Spleen (tissue), 11 donors: Measurements from ENCODE around the gene GJB3. TPM values are rescaled to one million over a fixed set of nuclear protein-coding genes. Genes with fewer than 3 reads are reported as not detected.

Experiments used
- DNase-seq: peaks from one replicate; pipeline ENCODE4 v3.0.0-alpha.2; 2020
- H3K27ac ChIP-seq, 8 donors: fragments of 200-600 bp; sonication (generic) in 7 of 8; 1 replicate in 4 of 8; 2 replicates in 4 of 8; pipeline versions ENCODE4 v1.5.0 to v1.8.0; 2016 to 2021; ENCODE audit warnings: inconsistent platforms in 4 of 8, mild to moderate bottlenecking in 4 of 8, moderate library complexity in 1 of 8
- H3K27me3 ChIP-seq, 7 donors: fragments of 200-600 bp; sonication (generic) in 6 of 7; replicated peaks in 1 of 7; 1 replicate in 4 of 7; 2 replicates in 3 of 7; pipeline versions ENCODE4 v1.5.0 to v1.8.0; 2016 to 2021; ENCODE audit warnings: inconsistent platforms in 3 of 7, mild to moderate bottlenecking in 1 of 7
- H3K36me3 ChIP-seq, 6 donors: fragments of 200-600 bp; sonication (generic) in 5 of 6; 1 replicate in 4 of 6; 2 replicates in 2 of 6; pipeline versions ENCODE4 v1.5.0 to v1.8.0; 2016 to 2021; ENCODE audit warnings: inconsistent platforms in 2 of 6
- H3K4me1 ChIP-seq, 6 donors: fragments of 200-600 bp; sonication (generic) in 5 of 6; 1 replicate in 3 of 6; 2 replicates in 3 of 6; pipeline versions ENCODE4 v1.5.0 to v1.8.0; 2016 to 2021; ENCODE audit warnings: inconsistent platforms in 3 of 6
- H3K4me3 ChIP-seq, 8 donors: fragments of 200-600 bp; sonication (generic) in 7 of 8; 1 replicate in 4 of 8; 2 replicates in 4 of 8; pipeline versions ENCODE4 v1.5.0 to v1.8.0; 2016 to 2021; ENCODE audit warnings: inconsistent platforms in 4 of 8, mild to moderate bottlenecking in 4 of 8, moderate library complexity in 2 of 8
- H3K9me3 ChIP-seq, 8 donors: fragments of 200-600 bp; sonication (generic) in 7 of 8; 1 replicate in 4 of 8; 2 replicates in 4 of 8; pipeline versions ENCODE4 v1.5.0 to v1.8.0; 2016 to 2021; ENCODE audit warnings: inconsistent platforms in 4 of 8
- CTCF ChIP-seq, 11 experiments: fragments of 200-600 bp in 7 of 11; fragments of 450-650 bp in 4 of 11; sonication (generic) in 4 of 11; IDR thresholded peaks in 8 of 11; conservative IDR thresholded peaks in 3 of 11; 1 replicate in 7 of 11; 2 replicates in 4 of 11; pipeline versions ENCODE4 v1.4.0 to v1.8.0; 2016 to 2021; ENCODE audit warnings: antibody characterized with exemption in 11 of 11, inconsistent platforms in 4 of 11, mild to moderate bottlenecking in 1 of 11
- POLR2A ChIP-seq, 3 donors: fragments of 450-650 bp; IDR thresholded peaks; one replicate each; pipeline ENCODE4 v1.5.1; 2017; ENCODE audit warnings: antibody characterized with exemption in 3 of 3, mild to moderate bottlenecking in 1 of 3
- POLR2AphosphoS5 ChIP-seq, 3 donors: sonication (generic); formaldehyde crosslinking; IDR thresholded peaks; one replicate each; pipeline ENCODE4 v1.5.1; 2017; ENCODE audit warnings: antibody characterized with exemption in 3 of 3
- WGBS, 5 donors: extraction: QIAGEN DNeasy Blood & Tissue Kit in 3 of 5; methylation state at CpG; one replicate each; pipeline versions ENCODE4 v1.1.5 to v1.1.7; 2013 to 2018; 5-methylcytosine and 5-hydroxymethylcytosine counted together
- intact Hi-C: fragments of 100-400 bp; cut with DNase I; formaldehyde crosslinking; loops from one replicate; pipeline ENCODE4 v1.15.0; 2023; ENCODE audit warnings: low total_unique reads
- polyA plus RNA-seq, 3 donors: library from polyadenylated mRNA; stranded (reverse); fragments of 200-250 nt; gene quantifications; one replicate each; pipeline ENCODE4 v1.2.1, GENCODE V29; 2013
- total RNA-seq, 7 donors: library from RNA; depleted of rRNA in 3 of 7; stranded (reverse); fragments of >200 nt in 3 of 7; fragmentation: NEBNext Ultra II Directional in 4 of 7; extraction: Animal tissue kit (Norgen Biotek cat#: 25700) in 4 of 7; gene quantifications; one replicate each; pipeline versions ENCODE4 v1.1.0 to v1.2.1, GENCODE V29; 2016 to 2021
- donor health status: healthy with polysubstance abuse.
- donor health status: DM: no; HTN: no; CAD: no; lungs with moderate emphysema.
- donor health status: DM: no; HTN: no; CAD: no.
- donor health status: Bipolar disorder and iron deficiency.
- donor health status: healthy.
- donor health status: DM: no; HTN: no; CAD: no.
- donor health status: DM: yes; HTN: yes; CAD: no.

The GJB3 gene
- total and polyA plus RNA-seq, 10 donors: 0.11 to 0.23 (median 0.13) TPM; not detected in 7

- Histone ChIP-seq H3K9me3 (no peaks in the 10 kb centered on the region), H3K27me3 (peaks cover 0 to 63% (median 18%) of the 10 kb centered on the region in 7 donors), H3K4me3 (no peak overlapping the region), H3K4me1 (peaks cover 0 to 26% (median 14%) of the 10 kb centered on the region in 6 donors), H3K36me3 (no peaks in the 10 kb centered on the region), H3K27ac (no peak overlapping the region)
- WGBS, 5 donors: 74 to 83% (median 78%) methylated on average over 5 to 6 of the region's 6 CpGs
- intact Hi-C loops: no loop called here
- DNase-seq: no peak
- no peak for TF ChIP-seq POLR2AphosphoS5 (IDR thresholded peaks at IDR 0.05)
- TF ChIP-seq POLR2A (IDR thresholded peaks at IDR 0.05): no peak
- no peak for TF ChIP-seq CTCF (IDR thresholded peaks at IDR 0.05 in 8 of 11, conservative IDR thresholded peaks at IDR 0.05 in 3 of 11)
These were observed 10.0 kb downstream of the GJB3 start for GRCh38 chr1:34790985-34791384.

- H3K27ac ChIP-seq: peak overlapping the region in 2 of 8 donors; percentile 28 to 59
- no peak for DNase-seq
- TF ChIP-seq POLR2AphosphoS5 (IDR thresholded peaks at IDR 0.05): no peak
- no peak for TF ChIP-seq POLR2A (IDR thresholded peaks at IDR 0.05)
- no peak for TF ChIP-seq CTCF (IDR thresholded peaks at IDR 0.05 in 8 of 11, conservative IDR thresholded peaks at IDR 0.05 in 3 of 11)
- intact Hi-C loops: no loop called here
- no peaks in the 10 kb centered on the region for H3K36me3 ChIP-seq
- H3K4me1 ChIP-seq: peaks cover 0 to 20% (median 13%) of the 10 kb centered on the region in 6 donors
- H3K9me3 ChIP-seq: no peaks in the 10 kb centered on the region
- peak overlapping the region in 4 of 8 donors; percentile 23 to 60 (median 34) for H3K4me3 ChIP-seq
- WGBS, 5 donors: 58 to 76% (median 68%) methylated on average over 10 of the region's 10 CpGs
- peaks cover 0 to 49% (median 18%) of the 10 kb centered on the region in 7 donors for H3K27me3 ChIP-seq
These were observed 11.4 kb downstream of the GJB3 start for GRCh38 chr1:34792424-34792823.

- Histone ChIP-seq H3K9me3 (no peaks in the 10 kb centered on the region), H3K27me3 (peaks cover 0 to 42% (median 18%) of the 10 kb centered on the region in 7 donors), H3K27ac (peak within 1 kb of the TSS in 4 of 8 donors; percentile 28 to 59 (median 32)), H3K4me3 (peak within 1 kb of the TSS; percentile 8 to 60 (median 26)), H3K36me3 (no peaks in the 10 kb centered on the region), H3K4me1 (peaks cover 0 to 20% (median 13%) of the 10 kb centered on the region in 6 donors)
- intact Hi-C loops: no loop called here
- 12 to 24% (median 13%) methylated on average over 22 to 44 of the region's 45 CpGs for WGBS, 5 donors
- TF ChIP-seq POLR2AphosphoS5 (IDR thresholded peaks at IDR 0.05): peak in 2 of 3 donors; percentile 45 to 60
- TF ChIP-seq POLR2A (IDR thresholded peaks at IDR 0.05): no peak
- no peak for DNase-seq
These were observed 12.1 kb downstream of the GJB3 start, which contains the start of gene GJA4 for GRCh38 chr1:34792868-34793727. GJA4 (plus strand) TSS chr1:34792999; CDS start chr1:34794214, 1,215 bp downstream.

GRCh38 chr1:34794001-34794789, 13.2 kb downstream of the GJB3 start:
- 87 to 93% (median 90%) methylated on average over 39 to 40 of the region's 40 CpGs for WGBS, 5 donors

More at GRCh38 chr1:34794001-34794789, 13.2 kb downstream of the GJB3 start:
- no peaks in the 10 kb centered on the region for H3K36me3 ChIP-seq
- intact Hi-C loops: no loop called here
- H3K27ac ChIP-seq: no peak overlapping the region
- peaks cover 0 to 42% (median 18%) of the 10 kb centered on the region in 7 donors for H3K27me3 ChIP-seq
- H3K4me3 ChIP-seq: peak overlapping the region in 5 of 8 donors; percentile 9 to 60 (median 34)
- H3K9me3 ChIP-seq: no peaks in the 10 kb centered on the region
- peaks cover 0 to 20% (median 13%) of the 10 kb centered on the region in 6 donors for H3K4me1 ChIP-seq
- TF ChIP-seq CTCF (IDR thresholded peaks at IDR 0.05 in 8 of 11, conservative IDR thresholded peaks at IDR 0.05 in 3 of 11) (no peak), POLR2AphosphoS5 (IDR thresholded peaks at IDR 0.05) (no peak), POLR2A (IDR thresholded peaks at IDR 0.05) (no peak)
- DNase-seq: no peak
